ENCODE data around the gene AFDN. TPM values are rescaled to one million over a fixed set of nuclear protein-coding genes. Genes with fewer than 3 reads are reported as not detected.
A peak's percentile ranks its signal among the peaks of the same experiment; 100 is the strongest.

AFDN gene
- total and polyA plus RNA-seq, 2 of the 8 experiments (the other 6 are each of a cell fraction or from before 2014, with no cell fraction given) = 53.4 to 192 TPM

DNA sequence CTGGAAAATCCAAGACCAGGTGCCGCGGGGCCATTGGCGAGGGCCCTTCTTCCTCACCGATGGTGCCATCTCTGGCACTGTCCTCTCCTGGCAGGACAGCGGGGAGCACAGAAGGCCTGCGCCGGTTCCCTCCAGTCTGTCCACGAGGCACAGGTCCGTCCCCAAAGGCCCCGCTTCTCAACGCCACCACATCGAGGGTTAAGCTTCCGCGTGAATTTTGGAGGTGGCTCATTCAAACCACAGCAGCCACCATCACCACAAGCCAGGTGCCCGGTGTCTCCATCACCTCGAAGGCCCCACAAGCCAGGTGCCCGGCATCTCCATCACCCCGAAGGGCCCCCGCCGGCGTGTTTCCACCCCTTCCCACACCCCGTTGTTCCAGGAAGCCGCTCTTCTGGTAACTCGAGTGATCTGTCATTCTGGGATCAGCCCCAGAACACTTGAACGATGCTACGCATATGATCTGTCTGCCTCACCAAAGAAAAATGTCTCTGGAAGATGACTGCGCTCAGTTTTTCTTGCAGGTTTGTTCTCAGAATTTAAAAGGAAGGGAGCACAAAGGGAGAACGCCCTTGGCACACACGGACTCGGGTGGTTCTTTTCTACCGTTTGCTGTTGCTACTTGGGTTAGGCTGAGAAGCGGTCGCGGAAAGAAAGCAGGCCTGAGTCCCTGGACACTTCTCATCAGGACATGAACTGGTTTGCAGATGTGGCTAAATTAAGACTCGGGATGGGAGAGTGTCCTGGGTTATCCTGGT, 160.9 kb downstream of the AFDN start:
- Histone ChIP-seq H3K4me2 (ENCODE audit: insufficient read depth in 1 of 2, low read depth in 2 of 2, low read length in 2 of 2) (no peak overlapping the region), H3K18ac (ENCODE audit: extremely low read depth, low read length) (no peak overlapping the region), H3K23me2 (ENCODE audit: low read depth, low read length) (no peaks in the 10 kb centered on the region), H4K20me1 (replicated peaks in 1 of 2; ENCODE audit: control insufficient read depth in 1 of 2, insufficient read depth in 2 of 2, low read length in 2 of 2) (no peaks in the 10 kb centered on the region), H3K79me2 (ENCODE audit: control insufficient read depth in 1 of 2, insufficient read depth in 2 of 2, low read length in 2 of 2) (no peaks in the 10 kb centered on the region), H3K14ac (ENCODE audit: insufficient read length) (no peak overlapping the region), H3K4me1 (replicated peaks in 1 of 4; ENCODE audit: control insufficient read depth in 3 of 4, insufficient read depth in 4 of 4, low read length in 3 of 4) (no peaks in the 10 kb centered on the region), H2BK5ac (ENCODE audit: low read depth, low read length) (no peak overlapping the region), H4K5ac (ENCODE audit: insufficient read length, low read depth, low read length) (no peak overlapping the region), H2BK15ac (ENCODE audit: low read length) (no peak overlapping the region), H3K4me3 (ENCODE audit: extremely low read depth in 1 of 4, insufficient read depth in 2 of 4, low read depth in 3 of 4, low read length in 4 of 4) (no peak overlapping the region), H2BK120ac (replicated peaks; ENCODE audit: low read depth, low read length) (no peak overlapping the region), H3K4ac (replicated peaks; ENCODE audit: insufficient read length, low read depth, low read length) (no peak overlapping the region), H3K23ac (ENCODE audit: insufficient read length) (no peak overlapping the region), H2BK12ac (ENCODE audit: low read depth, low read length) (no peak overlapping the region), H4K8ac (ENCODE audit: extremely low read depth, insufficient read depth, low read length) (no peak overlapping the region), H3K79me1 (ENCODE audit: low read depth, low read length) (no peaks in the 10 kb centered on the region; the same call in 1 of the 2 replicates), H3K9ac (replicated peaks in 1 of 4; ENCODE audit: extremely low read depth in 1 of 4, low read depth in 3 of 4, low read length in 3 of 4) (no peak overlapping the region), H2AK5ac (ENCODE audit: low read depth, low read length) (no peak overlapping the region), H3K27me3 (replicated peaks in 1 of 4; ENCODE audit: control insufficient read depth in 3 of 4, extremely low read depth in 1 of 4, insufficient read depth in 3 of 4, low read length in 3 of 4) (no peaks in the 10 kb centered on the region), H3K56ac (replicated peaks; ENCODE audit: insufficient read length, low read depth, low read length) (no peak overlapping the region), H3K36me3 (ENCODE audit: control insufficient read depth in 2 of 4, insufficient read depth in 4 of 4, low read length in 3 of 4) (no peaks in the 10 kb centered on the region), H3K9me3 (ENCODE audit: insufficient read depth in 2 of 2, low read depth in 1 of 2, low read length in 1 of 2) (peaks cover 0 to 4% of the 10 kb centered on the region in 2 experiments; a peak in 1 of 4 replicates), H2AFZ (ENCODE audit: low read length) (no peak overlapping the region), H3K27ac (ENCODE audit: low read depth, low read length) (no peak overlapping the region), H4K91ac (replicated peaks; ENCODE audit: insufficient read length, low read length) (no peak overlapping the region), H2BK20ac (ENCODE audit: low read length) (no peak overlapping the region)
- 92% methylated on average over 31 of the region's 35 CpGs; no CpG with 5 or more reads in 1 of the 2 experiments for WGBS, 2 experiments (ENCODE audit: extremely low coverage in 1 of 2, insufficient coverage in 1 of 2, insufficient read length in 1 of 2, insufficient replicate concordance in 2 of 2, low coverage in 1 of 2, low lambda C conversion rate in 2 of 2, missing lambda C conversion rate in 1 of 2)
- ChIA-PET POLR2A (ENCODE audit: partially characterized antibody) (no interaction called here), CTCF (ENCODE audit: partially characterized antibody) (interaction anchor here (0.8 kb wide), 1 partner anchor 10 kb away, joined by 3 read pairs; no protein-coding TSS in a partner anchor)
- no peak for FAIRE-seq
- no peak for TF ChIP-seq SP2 (IDR thresholded peaks at IDR 0.05; ENCODE audit: low read length)
- no peak for TF ChIP-seq USF2 (IDR thresholded peaks at IDR 0.05; ENCODE audit: low read length)
- no peak for TF ChIP-seq CHD2 (IDR thresholded peaks at IDR 0.05; ENCODE audit: low read length)
- no peak for TF ChIP-seq TBP (IDR thresholded peaks at IDR 0.05; ENCODE audit: low read depth, low read length)
- no peak for TF ChIP-seq RAD21 (IDR thresholded peaks at IDR 0.05 in 1 of 2, conservative IDR thresholded peaks at IDR 0.05 in 1 of 2; ENCODE audit: low read depth in 2 of 2, low read length in 2 of 2)
- peak in 1 of 2 experiments; percentile 38 for DNase-seq (ENCODE audit: low read depth in 1 of 2, low spot score in 2 of 2)

Measured in H1 (cell line).